HCT116 (cell line): ENCODE data around the gene APLN. TPM values are rescaled to one million over a fixed set of nuclear protein-coding genes. Genes with fewer than 3 reads are reported as not detected.

Experiments used
- ATAC-seq: fragments of 200-7000 bp; cut with Tn5 transposase; 2 replicates; pipeline ENCODE4 v1.9.1; 2020; ENCODE audit warnings: mild to moderate bottlenecking, moderate library complexity
- BruUV-seq: library from RNA; stranded (reverse); fragments of 400-500 nt; replicated peaks from 2 replicates; lab custom pipeline; 2021; lab: Mats Ljungman, UMichigan
- CTCF ChIA-PET: fragments of 300-600 bp; sonication (Branson Sonifier 250); formaldehyde crosslinking; loops from one replicate; lab custom pipeline; 2021; ENCODE audit warnings: antibody characterized with exemption; lab: Charles Lee
- POLR2A ChIA-PET: fragments of 300-600, 350-600 bp; sonication (Branson Sonifier 250); formaldehyde crosslinking; loops from one replicate; lab custom pipeline; 2021; ENCODE audit warnings: antibody characterized with exemption; lab: Charles Lee
- RAD21 ChIA-PET, 2 experiments: fragments of 300-600 bp; sonication (Branson Sonifier 250); formaldehyde crosslinking; loops; one replicate each; lab custom pipeline; 2023; ENCODE audit warnings: low total read pairs in 2 of 2; ENCODE audit not compliant: uncharacterized antibody in 2 of 2, unreplicated experiment in 2 of 2, low non-redundant PET in 1 of 2; lab: Charles Lee
- DNase-seq: peaks from one replicate; pipeline ENCODE4 v3.0.0-alpha.2; 2010; ENCODE audit warnings: low read depth, low spot score
- H2AFZ ChIP-seq: fragments of 200-600 bp; shearing (Covaris generic), sonication (generic); 2 replicates; pipeline ENCODE4 v1.6.1; 2017; ENCODE audit warnings: low read depth, mixed run types, mixed read lengths, antibody characterized with exemption, low read length; ENCODE audit not compliant: poor library complexity, severe bottlenecking
- H3K27ac ChIP-seq: 2 replicates; pipeline ENCODE4 v1.5.1; 2012; ENCODE audit warnings: low read depth, low read length
- H3K27me3 ChIP-seq: fragments of 200-600 bp; sonication (generic); 2 replicates; pipeline ENCODE4 v1.6.1; 2016; ENCODE audit warnings: mixed run types, low read length, mixed read lengths; ENCODE audit not compliant: insufficient read depth
- H3K36me3 ChIP-seq, 2 experiments: fragments of 200-500 bp in 1 of 2; fragments of 200-600 bp in 1 of 2; sonication (Bioruptor generic) in 1 of 2; sonication (generic) in 1 of 2; 2 replicates each; pipeline versions ENCODE4 v1.5.1 to v1.6.1; 2014 to 2016; ENCODE audit warnings: low read length in 2 of 2, inconsistent platforms in 1 of 2, mixed read lengths in 1 of 2, mixed run types in 1 of 2; ENCODE audit not compliant: insufficient read depth in 2 of 2, control insufficient read depth in 1 of 2
- H3K4me1 ChIP-seq, 2 experiments: fragments of 200-600 bp in 1 of 2; sonication (generic) in 1 of 2; 2 replicates each; pipeline versions ENCODE4 v1.5.1 to v1.6.1; 2012 to 2017; ENCODE audit warnings: low read length in 2 of 2, inconsistent platforms in 1 of 2, mild to moderate bottlenecking in 1 of 2, mixed read lengths in 1 of 2, mixed run types in 1 of 2, moderate library complexity in 1 of 2; ENCODE audit not compliant: insufficient read depth in 2 of 2, control insufficient read depth in 1 of 2
- H3K4me2 ChIP-seq: fragments of 200-600 bp; sonication (generic); 2 replicates; pipeline ENCODE4 v1.6.1; 2017; ENCODE audit warnings: mixed run types, low read length, mixed read lengths
- H3K4me3 ChIP-seq, 2 experiments: fragments of 200-600 bp in 1 of 2; sonication (generic) in 1 of 2; replicated peaks in 1 of 2; 2 replicates each; pipeline ENCODE4 v1.5.1; 2011 to 2016; ENCODE audit warnings: low read length in 2 of 2, control low read depth in 1 of 2, low read depth in 1 of 2, mild to moderate bottlenecking in 1 of 2, mixed read lengths in 1 of 2, mixed run types in 1 of 2
- H3K79me2 ChIP-seq: fragments of 200-600 bp; sonication (generic); 2 replicates; pipeline ENCODE4 v1.6.1; 2017; ENCODE audit warnings: mild to moderate bottlenecking, mixed run types, low read length, moderate library complexity, mixed read lengths; ENCODE audit not compliant: insufficient read depth
- H3K9ac ChIP-seq: fragments of 200-600 bp; sonication (generic); 2 replicates; pipeline ENCODE4 v1.6.1; 2016; ENCODE audit warnings: low read length, mixed read lengths
- H3K9me2 ChIP-seq: fragments of 200-600 bp; sonication (generic), shearing (Covaris generic); 2 replicates; pipeline ENCODE4 v1.6.1; 2017; ENCODE audit warnings: mixed run types, mild to moderate bottlenecking, moderate library complexity; ENCODE audit not compliant: insufficient read depth
- H3K9me3 ChIP-seq, 2 experiments: fragments of 200-500 bp in 1 of 2; fragments of 200-600 bp in 1 of 2; sonication (Bioruptor generic) in 1 of 2; sonication (generic) in 1 of 2; 2 replicates each; pipeline ENCODE4 v1.6.1; 2014 to 2017; ENCODE audit warnings: low read length in 2 of 2, mixed read lengths in 2 of 2, inconsistent platforms in 1 of 2, low read depth in 1 of 2, mild to moderate bottlenecking in 1 of 2, mixed run types in 1 of 2, moderate library complexity in 1 of 2; ENCODE audit not compliant: control insufficient read depth in 1 of 2, insufficient read depth in 1 of 2
- H4K20me1 ChIP-seq: fragments of 200-600 bp; sonication (generic), shearing (Covaris generic); 2 replicates; pipeline ENCODE4 v1.6.1; 2017; ENCODE audit warnings: mixed run types, mild to moderate bottlenecking, moderate library complexity; ENCODE audit not compliant: insufficient read depth
- EGR1 ChIP-seq: IDR thresholded peaks from 2 replicates; pipeline ENCODE4 v1.6.1; 2012; ENCODE audit warnings: low read depth
- POLR2A ChIP-seq: IDR thresholded peaks from 2 replicates; pipeline ENCODE4 v1.7.0; 2011; ENCODE audit warnings: borderline replicate concordance; ENCODE audit not compliant: insufficient read depth, insufficient read length; ENCODE audit errors: extremely low read depth
- RAD21 ChIP-seq: IDR thresholded peaks from 2 replicates; pipeline ENCODE4 v1.6.1; 2012; ENCODE audit warnings: low read depth, mild to moderate bottlenecking
- TCF7L2 ChIP-seq: IDR thresholded peaks from 2 replicates; pipeline ENCODE4 v1.7.0; 2011; ENCODE audit warnings: borderline replicate concordance, inconsistent platforms; ENCODE audit not compliant: insufficient read depth, insufficient read length; ENCODE audit errors: extremely low read depth
- YY1 ChIP-seq: IDR thresholded peaks from 2 replicates; pipeline ENCODE4 v1.6.1; 2011; ENCODE audit warnings: low read length, low read depth, moderate library complexity, mild to moderate bottlenecking; ENCODE audit not compliant: insufficient replicate concordance; ENCODE audit errors: extremely low read depth
- ZNF274 ChIP-seq: fragments of 200-500 bp; sonication (Bioruptor generic); IDR thresholded peaks from 2 replicates; pipeline ENCODE4 v1.6.1; 2014; ENCODE audit warnings: mild to moderate bottlenecking, low read depth, low read length, inconsistent platforms
- intact Hi-C: fragments of 100-400 bp; cut with micrococcal nuclease; formaldehyde crosslinking; loops from 2 replicates; pipeline ENCODE4 v1.10.0; 2022
- total RNA-seq: library from RNA; stranded (reverse); gene quantifications from one replicate; pipeline ENCODE4 v1.2.1, GENCODE V29; 2021; ENCODE audit not compliant: unreplicated experiment
- TF ChIP-seq, protein P1 (sequence below): IDR thresholded peaks from 2 replicates; pipeline ENCODE4 v1.6.1; 2012
- TF ChIP-seq, protein P2 (sequence below), 3 experiments: fragments of 200-600 bp in 1 of 3; sonication (generic) in 1 of 3; IDR thresholded peaks in 2 of 3; conservative IDR thresholded peaks in 1 of 3; 2 replicates each; pipeline ENCODE4 v1.5.1; 2012 to 2017; ENCODE audit warnings: low read depth in 2 of 3, low read length in 2 of 3, antibody characterized with exemption in 1 of 3, borderline replicate concordance in 1 of 3, control low read depth in 1 of 3, mild to moderate bottlenecking in 1 of 3, mixed read lengths in 1 of 3, mixed run types in 1 of 3, moderate library complexity in 1 of 3; ENCODE audit not compliant: insufficient read depth in 1 of 3
- TF ChIP-seq, protein P3 (sequence below): IDR thresholded peaks from 2 replicates; pipeline ENCODE4 v1.6.1; 2012; ENCODE audit warnings: low read depth

Gene APLN
- total RNA-seq, 1 experiment from 2014 or later: 0.22 TPM

DNA sequence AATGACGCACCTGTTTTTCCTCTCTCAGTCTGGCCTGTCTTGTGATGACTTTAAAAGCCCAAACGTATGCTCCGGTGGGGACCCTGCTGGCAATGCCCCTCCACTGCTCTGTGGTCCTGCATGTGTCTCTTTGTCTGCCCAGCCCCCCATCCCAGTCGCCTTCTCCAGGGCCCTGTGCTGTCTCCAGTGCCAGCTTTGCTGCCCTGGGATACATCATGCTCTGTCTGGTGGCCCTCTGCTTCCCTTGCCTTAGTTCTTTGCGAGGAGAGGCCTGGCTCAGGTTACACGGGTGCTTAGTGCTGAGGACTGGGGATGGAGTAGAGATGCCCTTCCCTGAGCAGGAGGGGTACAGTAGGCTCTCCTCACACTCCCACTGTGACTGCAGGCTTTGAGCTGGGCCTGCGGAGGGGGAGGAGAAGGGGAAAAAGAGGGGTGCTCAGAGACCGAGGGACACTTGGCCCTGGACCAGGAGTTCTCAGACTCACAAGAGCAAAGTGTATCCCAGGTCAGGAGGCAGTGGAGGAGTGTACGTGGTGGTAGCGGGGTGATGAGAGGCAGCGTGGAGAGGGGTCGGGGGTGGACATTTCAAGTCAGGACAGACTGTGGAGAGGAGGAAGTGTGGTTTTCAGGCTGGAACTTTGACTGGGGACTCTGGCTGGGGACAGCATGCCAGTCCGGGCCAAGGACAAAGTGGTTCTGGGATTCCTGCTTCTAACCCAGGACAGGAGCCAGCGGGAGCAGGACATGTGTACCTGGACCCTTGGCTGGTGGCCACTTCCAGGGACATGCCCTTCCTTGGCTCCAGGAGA lies 2.8 kb downstream of the APLN start:
- no TSS peak for BruUV-seq

More for the DNA sequence above, 2.8 kb downstream of the APLN start:
- Histone ChIP-seq H3K4me3 (no peak overlapping the region), H3K4me2 (no peak overlapping the region), H3K79me2 (no peaks in the 10 kb centered on the region), H3K9me2 (no peaks in the 10 kb centered on the region), H4K20me1 (no peaks in the 10 kb centered on the region), H3K4me1 (peaks cover 0 to 14% of the 10 kb centered on the region in 2 experiments; a peak in 2 of 4 replicates), H3K9ac (no peak overlapping the region), H3K36me3 (no peaks in the 10 kb centered on the region), H3K27ac (no peak overlapping the region), H2AFZ (no peak overlapping the region)
- intact Hi-C loops: no loop called here
- no peak for ATAC-seq
- DNase-seq: no peak
- RAD21 ChIA-PET: no interaction called here
- no peak for TF ChIP-seq EGR1
- no peak for TF ChIP-seq TCF7L2
- no peak for TF ChIP-seq YY1
- TF ChIP-seq, protein P1, sequence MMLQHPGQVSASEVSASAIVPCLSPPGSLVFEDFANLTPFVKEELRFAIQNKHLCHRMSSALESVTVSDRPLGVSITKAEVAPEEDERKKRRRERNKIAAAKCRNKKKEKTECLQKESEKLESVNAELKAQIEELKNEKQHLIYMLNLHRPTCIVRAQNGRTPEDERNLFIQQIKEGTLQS: no peak
- TF ChIP-seq ZNF274: no peak
- no peak for TF ChIP-seq RAD21
- TF ChIP-seq, protein P2, sequence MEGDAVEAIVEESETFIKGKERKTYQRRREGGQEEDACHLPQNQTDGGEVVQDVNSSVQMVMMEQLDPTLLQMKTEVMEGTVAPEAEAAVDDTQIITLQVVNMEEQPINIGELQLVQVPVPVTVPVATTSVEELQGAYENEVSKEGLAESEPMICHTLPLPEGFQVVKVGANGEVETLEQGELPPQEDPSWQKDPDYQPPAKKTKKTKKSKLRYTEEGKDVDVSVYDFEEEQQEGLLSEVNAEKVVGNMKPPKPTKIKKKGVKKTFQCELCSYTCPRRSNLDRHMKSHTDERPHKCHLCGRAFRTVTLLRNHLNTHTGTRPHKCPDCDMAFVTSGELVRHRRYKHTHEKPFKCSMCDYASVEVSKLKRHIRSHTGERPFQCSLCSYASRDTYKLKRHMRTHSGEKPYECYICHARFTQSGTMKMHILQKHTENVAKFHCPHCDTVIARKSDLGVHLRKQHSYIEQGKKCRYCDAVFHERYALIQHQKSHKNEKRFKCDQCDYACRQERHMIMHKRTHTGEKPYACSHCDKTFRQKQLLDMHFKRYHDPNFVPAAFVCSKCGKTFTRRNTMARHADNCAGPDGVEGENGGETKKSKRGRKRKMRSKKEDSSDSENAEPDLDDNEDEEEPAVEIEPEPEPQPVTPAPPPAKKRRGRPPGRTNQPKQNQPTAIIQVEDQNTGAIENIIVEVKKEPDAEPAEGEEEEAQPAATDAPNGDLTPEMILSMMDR (IDR thresholded peaks at IDR 0.05 in 2 of 3, conservative IDR thresholded peaks at IDR 0.05 in 1 of 3; ENCODE audit: borderline replicate concordance in 1 of 3, insufficient read depth in 1 of 3, low read depth in 2 of 3, low read length in 2 of 3): no peak
- TF ChIP-seq, protein P3, sequence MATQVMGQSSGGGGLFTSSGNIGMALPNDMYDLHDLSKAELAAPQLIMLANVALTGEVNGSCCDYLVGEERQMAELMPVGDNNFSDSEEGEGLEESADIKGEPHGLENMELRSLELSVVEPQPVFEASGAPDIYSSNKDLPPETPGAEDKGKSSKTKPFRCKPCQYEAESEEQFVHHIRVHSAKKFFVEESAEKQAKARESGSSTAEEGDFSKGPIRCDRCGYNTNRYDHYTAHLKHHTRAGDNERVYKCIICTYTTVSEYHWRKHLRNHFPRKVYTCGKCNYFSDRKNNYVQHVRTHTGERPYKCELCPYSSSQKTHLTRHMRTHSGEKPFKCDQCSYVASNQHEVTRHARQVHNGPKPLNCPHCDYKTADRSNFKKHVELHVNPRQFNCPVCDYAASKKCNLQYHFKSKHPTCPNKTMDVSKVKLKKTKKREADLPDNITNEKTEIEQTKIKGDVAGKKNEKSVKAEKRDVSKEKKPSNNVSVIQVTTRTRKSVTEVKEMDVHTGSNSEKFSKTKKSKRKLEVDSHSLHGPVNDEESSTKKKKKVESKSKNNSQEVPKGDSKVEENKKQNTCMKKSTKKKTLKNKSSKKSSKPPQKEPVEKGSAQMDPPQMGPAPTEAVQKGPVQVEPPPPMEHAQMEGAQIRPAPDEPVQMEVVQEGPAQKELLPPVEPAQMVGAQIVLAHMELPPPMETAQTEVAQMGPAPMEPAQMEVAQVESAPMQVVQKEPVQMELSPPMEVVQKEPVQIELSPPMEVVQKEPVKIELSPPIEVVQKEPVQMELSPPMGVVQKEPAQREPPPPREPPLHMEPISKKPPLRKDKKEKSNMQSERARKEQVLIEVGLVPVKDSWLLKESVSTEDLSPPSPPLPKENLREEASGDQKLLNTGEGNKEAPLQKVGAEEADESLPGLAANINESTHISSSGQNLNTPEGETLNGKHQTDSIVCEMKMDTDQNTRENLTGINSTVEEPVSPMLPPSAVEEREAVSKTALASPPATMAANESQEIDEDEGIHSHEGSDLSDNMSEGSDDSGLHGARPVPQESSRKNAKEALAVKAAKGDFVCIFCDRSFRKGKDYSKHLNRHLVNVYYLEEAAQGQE: no peak
- TF ChIP-seq POLR2A: no peak
- TF ChIP-seq, all 23 proteins: peak for 0
- Histone ChIP-seq H3K27me3 (no peaks in the 10 kb centered on the region), H3K9me3 (no peaks in the 10 kb centered on the region)
- POLR2A ChIA-PET: no interaction called here
- CTCF ChIA-PET: no interaction called here
